GM19438 (cell line): ENCODE measurements around the gene FBLN2.
"Not testable (repeated sequence)": the region's sequence is repeated elsewhere in the genome, so short reads cannot be mapped to it uniquely, and the experiment has no call there.

ENCODE experiments used
- ATAC-seq: cut with Tn5 transposase; IDR thresholded peaks from one replicate; pipeline ENCODE4 v1.9.1; 2021; ENCODE audit warnings: low read depth; ENCODE audit not compliant: unreplicated experiment

FBLN2 gene

GRCh38 chr3:13513051-13513912 is 35.6 kb upstream of the FBLN2 start:
- ATAC-seq = no peak

GRCh38 chr3:13513913-13514517 is 34.9 kb upstream of the FBLN2 start:
- no peak for ATAC-seq

- ATAC-seq = no peak
Observed at GRCh38 chr3:13514639-13515435, 34.1 kb upstream of the FBLN2 start.

GRCh38 chr3:13515786-13516759 is 32.9 kb upstream of the FBLN2 start:
- ATAC-seq = no peak

GRCh38 chr3:13516760-13517135 is 32.2 kb upstream of the FBLN2 start:
- ATAC-seq = no peak

GRCh38 chr3:13517253-13517977 is 31.5 kb upstream of the FBLN2 start:
- no peak for ATAC-seq

- ATAC-seq = no peak
Observed at GRCh38 chr3:13518516-13518953, 30.4 kb upstream of the FBLN2 start.

- ATAC-seq = no peak
Observed at GRCh38 chr3:13519006-13519791, 29.7 kb upstream of the FBLN2 start.

- no peak for ATAC-seq
Observed at GRCh38 chr3:13520326-13520880, 28.5 kb upstream of the FBLN2 start.

- no peak for ATAC-seq
Observed at GRCh38 chr3:13521309-13521708, 27.6 kb upstream of the FBLN2 start.

GRCh38 chr3:13521749-13522148 is 27.2 kb upstream of the FBLN2 start:
- not testable (repeated sequence) for ATAC-seq

GRCh38 chr3:13522236-13522635 is 26.7 kb upstream of the FBLN2 start:
- ATAC-seq = no peak

- no peak for ATAC-seq
Observed at GRCh38 chr3:13524979-13525669, 23.8 kb upstream of the FBLN2 start.

GRCh38 chr3:13525827-13526625 is 22.9 kb upstream of the FBLN2 start:
- no peak for ATAC-seq

GRCh38 chr3:13526626-13526949 is 22.3 kb upstream of the FBLN2 start:
- ATAC-seq = no peak

- no peak for ATAC-seq
Observed at GRCh38 chr3:13528217-13528867, 20.6 kb upstream of the FBLN2 start.
